Left hindlimb (tissue), 1 donor: Measurements from ENCODE around the gene IRF2BPL.

Source experiments
- DNase-seq: peaks from one replicate; pipeline ENCODE4 v3.0.0-alpha.2; 2018

The IRF2BPL gene

DNA sequence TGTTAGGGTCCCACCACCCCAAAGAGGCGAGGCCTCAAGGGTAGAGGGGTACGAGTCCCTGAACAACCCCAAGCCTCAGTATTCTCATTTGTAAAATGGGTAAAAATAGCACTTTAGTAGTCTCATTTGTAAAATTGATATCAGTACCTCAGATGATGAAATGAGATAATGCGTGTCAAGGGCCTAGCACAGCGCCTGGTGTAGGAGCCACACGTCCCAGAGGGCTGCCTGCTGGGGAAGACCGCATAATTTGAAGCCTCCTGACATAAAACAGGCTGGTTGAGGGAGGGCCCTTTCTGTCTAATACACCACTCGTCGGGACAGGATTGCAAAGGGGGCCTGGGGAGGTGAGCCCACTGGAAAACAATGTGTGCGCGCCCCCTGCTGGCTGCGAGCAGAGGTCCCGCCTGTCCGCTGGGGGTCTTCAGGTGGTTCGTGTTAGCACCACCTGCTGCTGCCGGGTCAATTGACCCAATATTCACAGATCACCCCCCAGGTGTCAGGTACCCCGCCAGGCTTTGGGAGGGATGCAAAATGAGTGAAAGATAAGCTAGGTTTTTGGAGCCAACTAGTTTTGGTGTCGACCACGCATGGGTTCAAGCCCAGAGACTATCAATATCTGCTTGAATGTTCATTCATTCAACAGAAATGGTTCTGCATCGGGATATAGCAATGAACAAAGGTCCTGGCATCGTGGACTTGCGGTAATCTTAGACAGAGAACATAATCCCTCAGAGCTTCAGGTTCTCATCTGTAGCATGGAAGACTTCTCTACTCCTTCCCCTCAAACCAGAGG, 24.7 kb upstream of the IRF2BPL start:
- peak; percentile 87 for DNase-seq

DNA sequence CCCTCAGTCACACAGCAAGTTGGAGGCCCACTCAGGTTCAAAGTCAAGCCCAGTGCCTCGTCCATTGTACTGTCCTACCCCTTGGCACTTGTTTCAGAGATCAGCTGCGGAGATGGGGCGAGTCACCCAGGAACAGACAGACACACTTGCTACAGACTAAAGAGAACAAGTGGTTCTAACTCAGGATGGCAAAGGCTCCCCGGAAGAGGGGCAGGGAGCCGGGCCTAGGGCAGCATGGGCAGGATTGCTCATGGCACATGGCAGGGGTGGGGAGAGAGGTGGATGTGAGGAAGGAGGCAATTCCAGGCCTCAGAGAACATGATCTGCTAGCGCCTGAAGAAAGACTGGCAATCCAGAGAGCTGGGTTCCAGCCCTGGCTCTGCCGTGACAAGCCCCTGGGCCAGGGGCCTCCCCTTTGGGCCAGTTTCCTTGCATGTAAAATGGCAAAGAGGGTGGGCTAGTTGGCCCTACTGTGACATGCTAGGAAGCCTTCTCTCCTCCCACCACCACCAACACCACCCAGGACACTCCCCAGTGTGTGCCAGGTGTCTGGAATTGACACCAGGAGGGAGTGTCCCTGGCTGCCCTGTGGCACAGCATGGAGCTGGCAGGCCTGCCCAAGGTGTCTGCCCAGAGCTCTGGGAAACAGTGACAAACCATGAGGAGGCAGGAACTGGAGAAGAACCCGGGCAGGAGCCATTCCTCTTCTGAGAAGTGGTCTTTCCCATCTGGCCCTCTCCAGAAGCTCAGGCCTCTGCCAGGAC, 24.0 kb upstream of the IRF2BPL start:
- DNase-seq = no peak

DNA sequence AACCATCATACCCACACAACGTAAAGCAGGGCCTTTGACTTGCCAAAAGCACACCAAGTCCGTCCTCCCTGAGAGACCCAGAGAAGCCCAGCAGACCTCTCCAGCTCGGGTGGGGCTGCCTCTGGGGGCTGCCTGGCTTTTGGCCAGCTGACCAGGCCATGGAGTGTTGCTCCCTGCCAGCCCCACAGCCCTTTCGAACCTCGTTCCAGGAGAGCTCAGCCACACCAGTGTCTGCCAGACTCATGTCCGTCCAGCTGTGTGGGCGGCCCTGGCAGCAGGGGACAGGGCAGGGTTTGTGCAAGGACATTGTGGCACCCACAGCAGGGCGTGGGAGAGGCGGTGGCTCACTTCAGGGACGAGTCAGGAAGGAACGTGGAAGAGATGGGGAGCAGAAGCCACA, 22.6 kb upstream of the IRF2BPL start:
- DNase-seq = peak; percentile 73

DNA sequence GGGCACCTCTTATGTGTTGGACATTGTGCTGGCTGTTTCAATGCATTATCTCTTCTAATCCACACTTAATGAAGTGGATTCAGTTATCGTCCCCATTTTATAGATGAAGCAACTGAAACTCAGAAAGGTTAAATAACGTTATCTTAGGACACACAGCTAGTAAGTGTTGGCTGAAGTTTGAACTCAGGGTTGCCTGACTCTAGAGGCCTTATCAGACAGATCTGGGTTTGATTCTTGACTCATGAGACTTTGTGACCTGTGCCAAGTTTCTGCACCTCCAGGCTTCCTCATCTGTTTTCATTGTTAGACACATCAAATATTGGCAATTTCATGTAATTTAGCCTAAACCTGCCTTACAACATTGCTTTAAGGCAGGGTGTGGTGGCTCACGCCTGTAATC, 18.2 kb upstream of the IRF2BPL start:
- DNase-seq = no peak

DNA sequence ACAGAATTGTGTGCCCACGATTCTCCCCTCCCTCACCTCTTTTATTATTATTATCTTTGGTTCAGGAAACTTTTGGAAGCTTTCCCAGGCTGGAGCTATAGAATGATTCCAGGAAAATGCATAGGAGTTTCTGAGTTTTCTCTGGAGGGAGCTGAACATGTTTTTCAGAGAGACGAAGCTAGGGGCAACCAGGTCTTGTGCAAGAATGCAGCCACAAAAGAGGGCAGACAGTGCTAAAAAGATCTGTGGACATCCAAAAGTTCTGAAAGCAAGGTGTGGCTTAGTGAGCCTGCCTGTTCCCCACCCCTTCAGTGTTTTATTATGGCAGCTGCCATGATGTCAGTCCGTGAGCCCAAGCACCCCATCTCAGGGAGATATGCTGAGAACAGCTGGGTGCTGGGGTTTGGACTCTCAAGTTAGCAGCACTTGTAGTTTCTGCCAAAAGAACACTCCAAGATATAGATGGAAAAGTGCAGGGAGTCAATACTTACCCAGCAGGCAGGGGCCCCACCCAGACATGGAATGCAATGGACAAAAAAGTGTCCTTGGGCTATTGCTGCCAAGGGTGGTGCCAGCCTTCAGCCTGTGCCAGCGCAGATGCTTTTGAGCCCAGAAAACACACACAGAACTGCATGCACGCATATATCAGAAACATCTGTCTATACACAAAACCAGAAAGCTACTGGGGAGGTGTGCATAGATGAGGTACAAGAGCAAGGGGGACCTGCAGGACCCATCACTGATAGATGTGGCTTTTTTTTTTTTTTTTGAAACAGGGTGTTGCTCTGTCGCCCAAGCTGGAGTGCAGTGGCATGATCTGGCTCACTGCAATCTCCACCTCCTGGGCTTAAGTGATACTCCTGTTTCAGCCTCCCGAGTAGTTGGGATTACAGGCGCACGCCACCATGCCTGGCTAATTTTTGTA, 17.0 kb upstream of the IRF2BPL start:
- DNase-seq = peak; percentile 69

DNA sequence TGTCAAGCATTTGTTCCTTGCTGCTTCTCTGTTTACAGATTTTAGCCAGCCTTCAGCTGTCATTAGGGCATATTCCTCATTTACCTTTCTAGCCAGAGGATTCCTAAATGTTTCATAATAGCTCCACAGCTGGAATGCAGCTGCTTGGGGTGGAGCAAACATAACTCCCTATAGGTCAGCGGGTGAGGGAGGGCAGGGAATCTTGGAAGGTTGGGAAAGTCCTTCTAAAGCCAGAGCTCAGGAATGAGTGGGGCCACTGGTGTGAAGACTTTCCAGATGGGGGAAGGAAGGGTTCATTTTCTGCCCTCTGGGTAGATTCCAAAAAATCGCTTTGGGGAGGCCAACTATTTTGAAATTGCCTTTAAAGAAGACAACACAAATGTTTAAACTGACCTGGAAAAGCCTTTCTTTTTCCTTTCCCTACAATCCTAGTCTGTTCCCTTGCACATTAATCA, 16.3 kb upstream of the IRF2BPL start:
- peak; percentile 64 for DNase-seq

DNA sequence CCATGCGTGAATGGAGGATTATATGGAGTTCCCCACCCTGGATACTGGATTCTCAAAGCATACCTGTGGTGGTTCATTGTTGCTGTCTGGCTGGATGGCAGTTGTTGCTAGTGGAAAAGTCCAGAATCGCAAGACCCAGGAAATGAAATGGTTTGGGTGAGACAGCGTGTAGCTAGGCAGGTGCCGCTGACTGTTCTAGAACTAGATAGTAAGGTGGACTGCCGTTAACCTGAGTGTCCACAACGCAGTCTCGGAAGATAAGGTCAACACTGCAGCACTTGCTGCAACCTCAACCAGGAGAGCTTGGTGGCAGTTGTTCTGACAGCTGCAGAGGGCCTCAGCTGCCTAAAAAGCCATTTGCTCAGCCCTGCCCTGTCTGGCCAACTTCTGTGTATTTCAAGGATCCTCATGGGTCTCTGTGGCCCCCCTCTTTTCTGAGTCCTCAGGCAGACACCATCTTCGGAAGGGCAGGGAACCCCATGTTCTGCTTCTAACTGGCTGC, 15.5 kb upstream of the IRF2BPL start:
- no peak for DNase-seq

DNA sequence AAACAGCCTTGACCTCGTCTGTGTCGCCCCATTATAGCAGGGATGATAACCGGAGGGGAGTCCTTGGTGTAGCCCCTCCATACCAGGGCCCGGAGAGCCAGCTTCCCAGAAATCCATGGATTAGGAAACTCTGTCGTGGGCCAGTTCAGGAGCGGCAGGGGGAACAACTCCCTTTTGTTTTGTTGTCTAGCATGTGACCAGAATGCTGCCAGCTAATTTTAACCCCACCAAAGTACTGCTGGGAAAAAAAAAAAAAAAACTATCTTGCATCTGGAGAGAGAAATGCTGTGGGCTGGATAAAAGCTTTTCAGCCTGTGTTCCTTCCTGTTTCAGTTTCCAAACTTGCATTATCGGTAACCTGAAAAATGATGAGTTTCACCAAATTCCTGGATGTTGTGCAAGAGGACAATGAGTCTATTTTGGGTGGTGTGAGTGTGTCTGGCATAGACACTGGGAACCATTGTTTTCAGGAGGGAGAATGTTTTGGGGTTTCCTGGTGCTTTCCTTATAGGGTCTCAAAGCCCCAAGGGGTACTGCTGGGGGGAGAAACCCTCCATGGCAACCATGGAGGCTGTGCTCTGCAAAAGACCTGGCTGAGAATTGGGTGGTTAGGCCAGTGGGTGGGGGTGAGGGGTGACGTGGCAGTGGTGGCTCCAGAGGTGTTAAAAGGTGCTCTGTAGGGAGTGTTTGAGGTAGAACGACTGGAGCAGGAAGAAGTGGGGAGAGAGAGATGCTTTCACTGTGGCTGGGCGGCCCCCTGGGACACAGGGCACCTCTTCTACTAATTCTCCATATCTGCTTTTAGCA, 14.9 kb upstream of the IRF2BPL start:
- peak; percentile 74 for DNase-seq

DNA sequence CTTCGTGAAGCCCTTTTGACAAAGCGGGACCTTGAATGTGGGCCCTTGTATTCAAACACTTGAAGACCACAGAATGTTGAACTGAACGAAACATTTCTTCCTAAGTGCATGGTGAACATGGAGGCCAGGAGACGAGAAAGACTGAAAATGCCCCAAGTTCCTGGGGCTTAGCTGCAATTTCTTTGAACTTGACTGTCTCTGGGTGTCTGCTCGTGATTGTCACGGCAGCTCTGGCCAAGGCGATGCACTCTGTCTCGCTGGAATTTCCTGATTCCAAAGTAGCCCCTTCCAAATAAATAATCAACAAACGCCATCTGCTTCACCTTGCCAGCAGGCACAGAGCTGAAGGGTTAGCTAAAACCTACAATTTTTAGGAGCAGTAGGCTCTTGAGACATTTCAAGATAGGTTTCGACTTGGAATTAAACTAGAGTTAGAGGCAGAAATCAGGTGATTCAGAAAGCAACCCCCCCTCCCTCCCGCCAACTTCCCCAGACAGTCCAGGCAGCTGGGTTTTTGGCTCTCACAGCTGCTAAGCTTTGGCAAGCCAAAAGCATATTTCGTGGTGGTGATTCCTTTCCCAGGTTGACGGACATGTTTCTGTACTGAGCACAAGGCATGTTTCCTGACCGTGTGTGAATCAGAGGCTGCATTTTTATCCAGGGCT, 13.5 kb upstream of the IRF2BPL start:
- DNase-seq = peak; percentile 89

DNA sequence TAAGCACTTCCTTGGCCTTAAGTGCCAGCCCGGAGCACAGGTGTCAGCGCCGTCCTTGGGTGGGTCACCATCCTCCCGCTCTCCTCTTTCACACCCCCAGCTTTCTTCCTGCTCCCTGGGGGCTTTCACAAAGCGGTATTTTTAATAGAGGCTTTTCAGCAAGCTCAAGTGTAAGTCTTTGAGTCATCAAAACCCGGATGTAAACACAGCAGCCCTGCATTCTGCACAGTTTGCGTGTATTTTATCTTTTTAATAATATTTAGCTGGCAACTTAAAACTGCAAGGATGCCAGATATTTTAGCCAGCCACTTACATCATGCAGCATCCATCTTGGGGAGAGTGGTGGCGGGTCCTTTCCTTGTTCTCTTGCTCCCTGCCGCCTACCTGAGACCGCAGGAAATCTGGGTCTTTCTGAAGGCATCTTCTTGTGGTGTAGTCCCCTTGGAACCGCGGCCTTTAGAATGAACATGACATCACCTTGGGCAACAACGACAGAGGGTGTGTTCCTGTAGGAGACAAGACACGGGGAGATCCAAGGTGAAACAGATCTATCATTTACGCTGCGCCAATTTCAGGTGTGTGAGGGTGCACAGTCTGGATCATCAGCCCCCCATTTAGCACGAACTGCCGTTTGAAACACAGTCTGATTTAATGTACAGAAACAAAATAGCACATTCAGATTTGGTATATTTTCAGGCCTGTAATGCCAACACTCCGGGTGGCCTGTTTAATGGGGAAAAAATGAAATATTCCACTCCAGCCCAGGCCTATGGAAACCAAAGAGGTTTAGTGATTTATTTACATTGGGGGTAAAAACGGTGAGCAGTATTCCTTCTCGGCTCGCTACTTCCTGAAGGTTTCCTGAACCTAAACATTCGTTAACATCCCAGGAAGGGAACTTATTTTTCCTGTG, 12.5 kb upstream of the IRF2BPL start:
- DNase-seq = peak; percentile 45

DNA sequence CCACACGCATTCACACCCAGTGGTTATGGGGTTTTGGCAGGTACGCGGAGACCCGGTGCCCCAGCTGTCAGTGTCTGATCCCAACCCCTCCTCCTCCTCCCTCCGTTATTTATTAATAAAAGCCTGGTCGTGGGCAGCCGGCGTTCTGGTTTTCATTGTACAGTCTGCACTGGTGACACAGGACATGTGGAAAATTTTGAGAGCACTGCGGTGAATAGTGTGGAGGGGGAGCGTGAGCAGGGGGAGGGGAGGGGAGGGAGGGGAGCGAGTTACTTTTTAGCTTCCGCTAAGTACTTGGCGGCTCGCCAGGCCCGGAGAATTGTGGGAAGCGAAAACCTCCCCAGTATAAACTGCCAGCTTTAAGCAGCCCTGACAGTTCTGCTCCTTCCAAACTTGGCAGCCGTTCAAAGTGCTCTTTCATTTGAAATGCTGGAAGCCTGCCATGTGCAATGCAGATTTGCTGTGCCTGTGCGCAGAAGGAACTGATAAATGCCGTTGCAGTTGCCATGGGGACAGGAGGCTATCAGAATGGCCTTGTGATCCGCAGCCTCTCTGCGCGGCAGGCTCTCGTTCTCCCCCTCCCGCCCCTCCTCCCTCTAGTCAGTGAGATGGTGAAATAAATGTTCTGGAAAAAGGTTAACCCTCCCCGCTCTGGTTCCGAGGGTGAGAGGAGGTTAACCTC, 11.7 kb upstream of the IRF2BPL start:
- DNase-seq = peak; percentile 98

DNA sequence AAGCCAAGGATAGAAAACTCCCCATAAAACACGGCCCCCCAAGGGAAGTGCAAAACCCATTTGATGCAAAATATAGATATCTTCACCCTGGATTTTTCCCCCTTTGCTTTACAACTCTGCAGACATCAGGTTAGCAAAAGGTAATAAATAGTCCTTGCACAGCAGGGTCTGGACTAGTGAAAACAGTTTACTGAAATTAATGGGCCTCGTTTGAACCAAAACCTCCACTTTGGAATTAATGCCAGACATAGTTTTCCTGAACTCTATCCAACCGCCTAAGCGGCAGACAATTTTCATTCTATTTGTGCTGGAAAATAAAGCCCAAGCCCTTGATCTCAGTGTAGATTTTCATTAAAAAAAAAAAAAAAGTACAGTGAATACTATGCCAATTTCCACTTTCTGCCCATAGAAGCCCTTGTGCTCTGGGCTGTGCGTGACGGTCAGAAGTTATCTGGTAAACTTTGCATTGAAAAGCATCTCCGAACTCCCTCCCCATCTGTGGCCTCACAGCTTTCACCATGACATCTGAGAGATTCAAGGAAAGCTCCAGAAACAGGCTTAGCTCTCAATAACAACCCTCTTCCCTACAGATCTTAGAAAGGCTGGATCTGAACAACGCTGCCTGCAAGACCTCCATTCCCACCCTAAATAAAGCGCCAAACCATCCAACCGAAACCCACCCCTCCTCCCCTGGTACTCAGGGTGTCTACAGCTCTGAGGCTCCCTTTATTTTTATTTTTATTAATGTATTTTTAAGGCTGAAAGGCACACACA, 11.0 kb upstream of the IRF2BPL start:
- peak; percentile 76 for DNase-seq

DNA sequence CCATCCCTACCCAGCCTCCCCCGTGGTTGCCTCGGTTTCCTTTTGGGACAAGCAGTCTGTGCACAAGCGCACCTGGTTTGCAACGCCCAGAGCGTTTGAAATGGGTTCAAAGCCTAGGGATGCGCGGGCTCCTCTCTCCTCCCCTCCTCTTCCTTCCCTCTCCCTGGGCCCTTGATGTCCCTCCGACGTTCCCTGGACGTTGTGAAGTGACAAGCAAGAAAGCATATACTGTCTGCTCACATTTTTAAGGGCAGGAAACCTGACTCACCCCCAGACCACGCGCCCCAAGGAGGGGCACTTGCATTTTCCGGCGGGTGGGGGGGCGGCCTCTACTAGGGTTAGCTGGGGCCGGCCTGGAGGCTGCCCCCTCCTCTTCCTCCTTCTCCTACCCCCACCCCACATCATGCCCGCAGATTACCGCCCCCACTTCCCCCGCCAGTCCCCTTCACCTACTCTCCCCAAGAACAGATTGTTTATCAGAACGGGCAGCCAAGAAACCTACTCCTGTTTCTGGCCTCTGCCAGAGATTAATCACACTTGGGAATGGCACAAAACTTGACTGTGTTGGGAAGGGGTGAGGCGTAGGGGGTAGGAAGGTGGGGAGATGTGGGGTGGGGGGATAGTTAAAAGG, 9.5 kb upstream of the IRF2BPL start:
- DNase-seq = no peak

DNA sequence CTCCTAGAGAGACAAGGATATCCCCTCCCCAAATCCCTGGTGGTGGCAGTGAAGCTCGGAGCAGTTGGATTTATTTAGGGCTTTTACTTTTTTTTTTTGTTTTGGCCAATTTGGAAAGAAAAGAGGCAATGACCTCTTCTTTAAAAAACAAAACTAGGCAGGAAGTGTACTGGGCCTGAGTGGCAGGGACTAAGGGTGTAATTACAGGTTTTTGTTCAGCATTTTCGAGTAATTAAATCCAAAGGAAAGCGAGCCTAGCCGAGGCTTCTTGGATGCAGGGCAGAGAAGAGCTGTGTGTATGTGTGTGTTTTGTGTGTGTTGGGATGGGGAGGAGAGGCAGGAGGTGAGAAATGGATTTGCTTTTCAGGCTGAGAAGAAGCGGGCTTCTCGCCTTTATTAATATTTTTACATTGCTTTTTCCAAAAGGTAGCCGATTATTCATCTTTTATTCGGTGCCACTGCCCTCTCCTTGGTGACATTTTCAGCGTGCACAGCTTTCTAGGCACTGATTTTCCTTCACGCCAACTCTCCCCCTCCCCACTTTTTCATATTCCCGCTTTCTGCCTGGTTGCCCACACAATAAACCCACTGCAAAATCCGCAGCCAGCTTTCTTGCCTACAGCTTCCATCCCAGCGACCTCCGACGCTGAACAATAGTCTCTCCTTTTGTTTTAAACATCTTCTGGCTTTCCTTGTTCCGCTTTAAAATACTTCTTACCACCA, 8.9 kb upstream of the IRF2BPL start:
- no peak for DNase-seq

DNA sequence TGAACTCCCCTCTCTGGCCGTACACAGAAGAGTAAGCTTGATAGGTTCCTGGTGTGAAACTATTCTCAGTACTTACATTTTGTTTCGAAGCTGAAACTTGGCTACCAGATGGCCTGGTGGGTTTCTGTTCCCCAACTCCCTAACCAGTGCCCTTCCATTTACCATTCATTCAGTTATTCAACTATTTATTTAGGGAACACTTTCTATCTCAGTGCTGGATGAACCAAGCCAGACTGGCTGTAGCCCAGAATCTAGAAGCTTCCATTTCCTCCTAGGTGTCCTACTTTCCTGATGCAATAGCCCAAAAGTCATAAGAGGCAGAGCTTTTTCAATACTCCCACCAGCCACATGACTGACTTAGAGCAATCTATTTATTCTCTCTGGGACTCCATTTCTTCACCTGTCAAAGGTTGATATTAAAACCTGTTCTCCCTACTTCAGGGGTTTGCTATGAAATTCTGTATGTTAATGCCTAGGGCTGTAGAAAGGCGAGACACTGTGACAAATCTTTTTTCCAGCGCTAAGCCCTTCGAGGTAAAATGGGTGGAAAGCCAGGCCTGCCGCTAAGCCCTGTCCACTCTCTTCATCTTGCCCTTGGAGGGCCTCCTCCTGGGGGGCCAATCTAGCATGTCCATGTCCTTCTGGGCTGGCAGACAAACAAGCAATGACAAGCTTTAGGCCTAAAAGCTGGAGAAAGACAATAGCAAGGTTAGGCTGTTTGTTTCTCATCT, 8.1 kb upstream of the IRF2BPL start:
- DNase-seq = no peak

DNA sequence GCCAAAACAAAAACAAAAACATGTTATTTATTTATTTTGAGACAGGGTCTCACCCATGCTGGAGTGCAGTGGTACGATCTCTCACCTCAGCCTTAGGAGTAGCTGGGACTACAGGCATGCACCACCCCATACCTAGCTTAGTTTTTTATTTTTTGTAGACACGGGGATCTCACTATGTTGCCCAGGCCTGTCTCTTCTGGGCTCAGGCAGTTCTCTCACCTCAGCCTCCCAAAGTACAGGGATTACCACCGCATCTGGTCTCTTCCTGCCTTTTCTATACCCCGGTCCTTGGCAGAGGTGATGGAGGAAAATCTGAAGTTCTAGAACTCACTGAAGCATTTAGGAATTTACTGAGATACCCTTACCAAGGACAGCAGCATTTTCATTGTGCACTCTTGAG, 6.8 kb upstream of the IRF2BPL start:
- DNase-seq = no peak
